AG04449 (cell line): Measurements from ENCODE around the gene MSI2.
A peak's percentile ranks its signal among the peaks of the same experiment; 100 is the strongest.

Source experiments
- CTCF ChIA-PET: fragments of 350-600 bp; formaldehyde crosslinking; extraction: SDS; loops from one replicate; lab custom pipeline; 2021; ENCODE audit warnings: antibody characterized with exemption; lab: Yijun Ruan, JAX
- POLR2A ChIA-PET: fragments of 400-600, 350-600 bp; formaldehyde crosslinking; extraction: SDS; loops from one replicate; lab custom pipeline; 2020; ENCODE audit warnings: antibody characterized with exemption, inconsistent platforms; lab: Yijun Ruan, JAX
- DNase-seq: peaks from one replicate; pipeline ENCODE4 v3.0.0-alpha.2; 2010; ENCODE audit warnings: low read depth, low spot score
- H3K4me3 ChIP-seq: 2 replicates; pipeline ENCODE4 v1.5.1; 2011; ENCODE audit warnings: low read depth, mild to moderate bottlenecking, control low read depth, low read length
- TF ChIP-seq, protein P1 (sequence below): IDR thresholded peaks from one replicate; pipeline ENCODE4 v1.5.1; 2011; ENCODE audit warnings: mild to moderate bottlenecking, moderate library complexity, low read length, control low read depth, inconsistent platforms; ENCODE audit not compliant: insufficient read depth; ENCODE audit errors: missing control alignments

Gene MSI2

GRCh38 chr17:57477522-57478362 lies 221.4 kb downstream of the MSI2 start:
- TF ChIP-seq, protein P1, sequence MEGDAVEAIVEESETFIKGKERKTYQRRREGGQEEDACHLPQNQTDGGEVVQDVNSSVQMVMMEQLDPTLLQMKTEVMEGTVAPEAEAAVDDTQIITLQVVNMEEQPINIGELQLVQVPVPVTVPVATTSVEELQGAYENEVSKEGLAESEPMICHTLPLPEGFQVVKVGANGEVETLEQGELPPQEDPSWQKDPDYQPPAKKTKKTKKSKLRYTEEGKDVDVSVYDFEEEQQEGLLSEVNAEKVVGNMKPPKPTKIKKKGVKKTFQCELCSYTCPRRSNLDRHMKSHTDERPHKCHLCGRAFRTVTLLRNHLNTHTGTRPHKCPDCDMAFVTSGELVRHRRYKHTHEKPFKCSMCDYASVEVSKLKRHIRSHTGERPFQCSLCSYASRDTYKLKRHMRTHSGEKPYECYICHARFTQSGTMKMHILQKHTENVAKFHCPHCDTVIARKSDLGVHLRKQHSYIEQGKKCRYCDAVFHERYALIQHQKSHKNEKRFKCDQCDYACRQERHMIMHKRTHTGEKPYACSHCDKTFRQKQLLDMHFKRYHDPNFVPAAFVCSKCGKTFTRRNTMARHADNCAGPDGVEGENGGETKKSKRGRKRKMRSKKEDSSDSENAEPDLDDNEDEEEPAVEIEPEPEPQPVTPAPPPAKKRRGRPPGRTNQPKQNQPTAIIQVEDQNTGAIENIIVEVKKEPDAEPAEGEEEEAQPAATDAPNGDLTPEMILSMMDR, result no peak
- H3K4me3 ChIP-seq, result no peak overlapping the region
- ChIA-PET CTCF (interaction anchor here (0.7 to 2.3 kb wide), 2 partner anchors 194 to 235 kb away, joined by 4 to 13 read pairs; no protein-coding TSS in a partner anchor), POLR2A (no interaction called here)
- no peak for DNase-seq

DNA sequence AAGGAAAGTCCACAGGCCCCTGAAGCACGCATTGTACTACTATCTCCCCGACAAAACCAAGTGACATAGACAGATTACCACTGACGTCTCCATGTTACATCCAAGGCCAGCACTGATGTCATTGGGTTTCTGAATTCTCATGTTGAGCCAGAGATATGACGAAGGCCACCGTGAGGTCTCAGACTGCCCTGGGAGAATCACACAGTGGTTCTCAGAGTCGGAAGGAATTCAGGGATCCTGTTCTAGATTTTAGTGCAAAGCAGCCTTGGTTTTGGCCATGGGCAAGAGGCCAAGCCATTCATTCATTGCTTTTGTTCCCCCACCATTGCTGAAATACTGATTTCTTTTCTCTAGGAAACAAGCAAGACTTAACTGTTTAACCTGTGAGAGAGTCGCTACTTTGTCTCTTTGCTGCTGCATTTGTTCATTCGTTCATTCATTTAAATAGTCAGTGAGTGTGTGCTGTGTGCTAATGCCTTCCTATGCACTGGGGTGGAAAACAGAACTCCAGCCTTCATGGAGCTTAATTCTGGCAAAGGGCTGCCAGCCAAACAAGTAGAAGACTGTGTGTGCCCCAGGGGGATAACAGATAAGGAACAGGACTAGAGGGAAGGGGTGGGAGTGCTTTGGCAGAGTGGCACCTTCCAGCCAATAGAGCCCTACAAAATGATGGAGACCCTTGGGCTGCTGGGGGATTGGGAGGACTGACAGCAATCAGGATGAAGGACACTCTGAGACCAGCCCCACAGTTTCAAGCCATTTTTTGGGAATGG lies 222.3 kb downstream of the MSI2 start:
- ChIA-PET CTCF (no interaction called here), POLR2A (no interaction called here)
- DNase-seq, result no peak
- TF ChIP-seq, protein P1, result no peak
- no peak overlapping the region for H3K4me3 ChIP-seq

DNA sequence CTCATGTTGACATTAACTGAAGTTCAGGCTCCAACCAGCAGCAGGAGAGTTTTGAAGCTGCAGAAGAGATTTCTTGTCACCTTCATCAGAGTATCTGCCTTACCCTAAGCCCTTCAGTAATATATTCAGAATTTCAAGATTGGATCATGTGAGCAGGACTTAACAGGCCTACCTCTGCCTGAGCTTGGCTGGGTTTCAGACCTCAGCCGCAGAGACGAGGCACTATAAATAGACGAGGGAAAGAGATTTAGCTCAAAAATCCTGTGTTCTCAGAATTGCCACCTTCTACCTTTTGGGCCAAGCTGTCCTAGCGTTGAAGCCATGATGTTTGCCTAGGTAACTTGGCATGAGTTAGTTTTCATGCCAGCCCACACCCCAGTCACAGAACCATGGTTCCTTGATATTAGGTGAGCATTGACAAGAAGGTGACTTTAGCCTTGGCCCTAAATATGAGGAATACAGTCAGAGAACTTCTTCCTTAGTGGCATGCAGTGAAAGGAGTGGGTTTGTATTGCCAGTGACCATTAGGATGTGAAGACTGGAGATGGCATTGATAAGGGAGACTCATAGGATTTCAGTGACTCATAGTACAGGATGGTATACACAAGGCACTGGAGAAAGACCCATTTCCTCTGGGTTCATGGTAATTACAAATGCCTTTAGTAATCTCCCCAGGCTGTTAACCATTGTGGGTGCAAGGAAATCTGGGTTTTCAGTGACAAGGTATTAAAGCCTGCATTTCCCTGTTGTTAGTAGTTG lies 224.3 kb downstream of the MSI2 start:
- TF ChIP-seq, protein P1, result no peak
- peak; percentile 52 for DNase-seq
- H3K4me3 ChIP-seq, result no peak overlapping the region
- ChIA-PET POLR2A (interaction anchor here (0.7 to 1.0 kb wide), 2 partner anchors 8 to 75 kb away, joined by 3 read pairs; no protein-coding TSS in a partner anchor), CTCF (interaction anchor here (0.8 to 2.6 kb wide), 6 partner anchors 8 to 238 kb away, joined by 3 to 12 read pairs (median 4); no protein-coding TSS in a partner anchor)

- CTCF ChIA-PET, result interaction anchor here (1.0 to 2.6 kb wide), 4 partner anchors 9 to 239 kb away, joined by 3 to 14 read pairs (median 8); no protein-coding TSS in a partner anchor
- DNase-seq, result peak; percentile 98
- TF ChIP-seq, protein P1, result no peak
- POLR2A ChIA-PET, result interaction anchor here (1.0 to 2.9 kb wide), 2 partner anchors 9 kb away, joined by 3 to 24 read pairs; no protein-coding TSS in a partner anchor
- no peak overlapping the region for H3K4me3 ChIP-seq
Measured at GRCh38 chr17:57481910-57482391, 225.6 kb downstream of the MSI2 start.

DNA sequence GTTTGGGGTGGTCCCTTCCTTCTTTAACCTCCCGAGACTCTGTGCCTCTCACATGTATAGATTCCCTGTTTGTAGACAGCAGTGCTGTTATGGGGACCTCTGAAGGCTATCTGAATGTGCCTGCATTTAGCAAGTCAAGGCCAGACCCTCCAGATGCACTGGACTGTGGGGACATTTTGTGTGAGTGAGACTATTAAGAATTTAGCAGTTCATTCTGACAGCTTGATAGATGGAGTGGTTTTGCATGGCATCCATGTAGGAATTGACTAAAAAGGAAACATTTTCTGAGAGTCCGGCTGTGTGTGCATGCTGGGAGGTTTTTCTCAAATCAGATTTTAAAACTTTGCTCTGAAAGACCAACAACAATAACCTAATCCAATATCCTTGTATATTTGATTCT lies 226.3 kb downstream of the MSI2 start:
- no peak for DNase-seq
- ChIA-PET POLR2A (interaction anchor here (2.9 kb wide), 1 partner anchor 10 kb away, joined by 24 read pairs; no protein-coding TSS in a partner anchor), CTCF (interaction anchor here (1.2 to 2.6 kb wide), 3 partner anchors 10 to 239 kb away, joined by 3 to 14 read pairs (median 12); no protein-coding TSS in a partner anchor)
- TF ChIP-seq, protein P1, result no peak
- H3K4me3 ChIP-seq, result no peak overlapping the region
